ENCODE results near the gene PSMC6. TPM values are rescaled to one million over a fixed set of nuclear protein-coding genes. Genes with fewer than 3 reads are reported as not detected.

PSMC6 gene
- total and polyA plus RNA-seq, 2 of the 13 experiments (the other 11 are each of a cell fraction or from before 2014, with no cell fraction given), result 90.0 to 210 TPM

DNA sequence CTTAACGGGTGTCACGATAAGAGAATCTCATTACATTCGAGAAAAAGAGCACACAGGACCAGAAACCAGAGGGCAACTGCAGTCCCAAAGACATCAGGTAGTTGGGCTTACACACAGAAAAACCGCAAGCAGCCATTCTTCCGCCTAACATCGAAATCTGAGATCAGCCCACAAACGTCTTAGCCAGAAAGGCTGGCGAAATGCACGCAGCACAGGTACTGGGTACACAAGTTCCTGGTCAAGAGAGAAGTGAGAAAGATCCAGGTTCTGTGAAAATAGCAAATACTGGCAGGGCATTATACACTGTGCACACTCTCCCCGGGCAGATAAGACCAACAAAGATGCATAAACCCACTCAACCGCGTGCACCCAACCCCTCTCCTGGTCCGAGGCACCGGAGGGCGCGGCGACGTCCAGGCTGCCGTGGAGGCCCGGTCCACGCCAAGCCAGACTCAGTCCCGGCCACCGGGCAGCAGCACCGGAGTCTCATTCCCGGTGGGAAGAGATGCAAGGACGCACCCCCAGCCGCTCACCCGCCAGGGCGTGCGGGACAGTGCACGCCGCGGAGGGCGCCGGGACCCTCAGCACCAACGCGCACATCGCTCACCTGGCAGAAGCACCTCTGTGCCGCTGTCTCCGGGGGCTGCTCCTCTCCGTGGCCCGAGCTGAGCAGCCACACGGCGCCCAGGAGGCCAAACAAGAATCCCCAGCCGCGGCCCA lies 12.1 kb upstream of the PSMC6 start (continued):
- TF ChIP-seq, protein P1, sequence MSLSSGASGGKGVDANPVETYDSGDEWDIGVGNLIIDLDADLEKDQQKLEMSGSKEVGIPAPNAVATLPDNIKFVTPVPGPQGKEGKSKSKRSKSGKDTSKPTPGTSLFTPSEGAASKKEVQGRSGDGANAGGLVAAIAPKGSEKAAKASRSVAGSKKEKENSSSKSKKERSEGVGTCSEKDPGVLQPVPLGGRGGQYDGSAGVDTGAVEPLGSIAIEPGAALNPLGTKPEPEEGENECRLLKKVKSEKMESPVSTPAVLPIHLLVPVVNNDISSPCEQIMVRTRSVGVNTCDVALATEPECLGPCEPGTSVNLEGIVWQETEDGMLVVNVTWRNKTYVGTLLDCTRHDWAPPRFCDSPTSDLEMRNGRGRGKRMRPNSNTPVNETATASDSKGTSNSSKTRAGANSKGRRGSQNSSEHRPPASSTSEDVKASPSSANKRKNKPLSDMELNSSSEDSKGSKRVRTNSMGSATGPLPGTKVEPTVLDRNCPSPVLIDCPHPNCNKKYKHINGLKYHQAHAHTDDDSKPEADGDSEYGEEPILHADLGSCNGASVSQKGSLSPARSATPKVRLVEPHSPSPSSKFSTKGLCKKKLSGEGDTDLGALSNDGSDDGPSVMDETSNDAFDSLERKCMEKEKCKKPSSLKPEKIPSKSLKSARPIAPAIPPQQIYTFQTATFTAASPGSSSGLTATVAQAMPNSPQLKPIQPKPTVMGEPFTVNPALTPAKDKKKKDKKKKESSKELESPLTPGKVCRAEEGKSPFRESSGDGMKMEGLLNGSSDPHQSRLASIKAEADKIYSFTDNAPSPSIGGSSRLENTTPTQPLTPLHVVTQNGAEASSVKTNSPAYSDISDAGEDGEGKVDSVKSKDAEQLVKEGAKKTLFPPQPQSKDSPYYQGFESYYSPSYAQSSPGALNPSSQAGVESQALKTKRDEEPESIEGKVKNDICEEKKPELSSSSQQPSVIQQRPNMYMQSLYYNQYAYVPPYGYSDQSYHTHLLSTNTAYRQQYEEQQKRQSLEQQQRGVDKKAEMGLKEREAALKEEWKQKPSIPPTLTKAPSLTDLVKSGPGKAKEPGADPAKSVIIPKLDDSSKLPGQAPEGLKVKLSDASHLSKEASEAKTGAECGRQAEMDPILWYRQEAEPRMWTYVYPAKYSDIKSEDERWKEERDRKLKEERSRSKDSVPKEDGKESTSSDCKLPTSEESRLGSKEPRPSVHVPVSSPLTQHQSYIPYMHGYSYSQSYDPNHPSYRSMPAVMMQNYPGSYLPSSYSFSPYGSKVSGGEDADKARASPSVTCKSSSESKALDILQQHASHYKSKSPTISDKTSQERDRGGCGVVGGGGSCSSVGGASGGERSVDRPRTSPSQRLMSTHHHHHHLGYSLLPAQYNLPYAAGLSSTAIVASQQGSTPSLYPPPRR (CRISPR knock-in tag; IDR thresholded peaks at IDR 0.05; ENCODE audit: borderline replicate concordance), result no peak
- TF ChIP-seq, protein P2, sequence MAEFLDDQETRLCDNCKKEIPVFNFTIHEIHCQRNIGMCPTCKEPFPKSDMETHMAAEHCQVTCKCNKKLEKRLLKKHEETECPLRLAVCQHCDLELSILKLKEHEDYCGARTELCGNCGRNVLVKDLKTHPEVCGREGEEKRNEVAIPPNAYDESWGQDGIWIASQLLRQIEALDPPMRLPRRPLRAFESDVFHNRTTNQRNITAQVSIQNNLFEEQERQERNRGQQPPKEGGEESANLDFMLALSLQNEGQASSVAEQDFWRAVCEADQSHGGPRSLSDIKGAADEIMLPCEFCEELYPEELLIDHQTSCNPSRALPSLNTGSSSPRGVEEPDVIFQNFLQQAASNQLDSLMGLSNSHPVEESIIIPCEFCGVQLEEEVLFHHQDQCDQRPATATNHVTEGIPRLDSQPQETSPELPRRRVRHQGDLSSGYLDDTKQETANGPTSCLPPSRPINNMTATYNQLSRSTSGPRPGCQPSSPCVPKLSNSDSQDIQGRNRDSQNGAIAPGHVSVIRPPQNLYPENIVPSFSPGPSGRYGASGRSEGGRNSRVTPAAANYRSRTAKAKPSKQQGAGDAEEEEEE (CRISPR knock-in tag; IDR thresholded peaks at IDR 0.05; ENCODE audit: borderline replicate concordance), result no peak
- TF ChIP-seq AHR (CRISPR knock-in tag; IDR thresholded peaks at IDR 0.05) (0 out of 2 replicates have a peak, but pooled peaks have one; percentile 54), ZNF460 (CRISPR knock-in tag; IDR thresholded peaks at IDR 0.05; ENCODE audit: borderline replicate concordance) (no peak), ZNF260 (CRISPR knock-in tag; IDR thresholded peaks at IDR 0.05; ENCODE audit: borderline replicate concordance, low read depth) (no peak), IRF2 (CRISPR knock-in tag; IDR thresholded peaks at IDR 0.05) (no peak; the same call in 1 of the 2 replicates), FOXO1 (CRISPR knock-in tag; IDR thresholded peaks at IDR 0.05) (no peak), ZNF569 (CRISPR knock-in tag; IDR thresholded peaks at IDR 0.05; ENCODE audit: borderline replicate concordance) (no peak), GTF2F1 (IDR thresholded peaks at IDR 0.05; ENCODE audit: low read length) (no peak), SCMH1 (CRISPR knock-in tag; IDR thresholded peaks at IDR 0.05; ENCODE audit: borderline replicate concordance) (no peak), HIVEP1 (CRISPR knock-in tag; IDR thresholded peaks at IDR 0.05) (0 out of 2 replicates have a peak, but pooled peaks have one; percentile 54), TAF1 (CRISPR knock-in tag; IDR thresholded peaks at IDR 0.05) (0 out of 2 replicates have a peak, but pooled peaks have one; percentile 40)
- TF ChIP-seq, protein P3, sequence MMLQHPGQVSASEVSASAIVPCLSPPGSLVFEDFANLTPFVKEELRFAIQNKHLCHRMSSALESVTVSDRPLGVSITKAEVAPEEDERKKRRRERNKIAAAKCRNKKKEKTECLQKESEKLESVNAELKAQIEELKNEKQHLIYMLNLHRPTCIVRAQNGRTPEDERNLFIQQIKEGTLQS (CRISPR knock-in tag; IDR thresholded peaks at IDR 0.05), result no peak; the same call in 1 of the 2 replicates
- TF ChIP-seq, protein P4, sequence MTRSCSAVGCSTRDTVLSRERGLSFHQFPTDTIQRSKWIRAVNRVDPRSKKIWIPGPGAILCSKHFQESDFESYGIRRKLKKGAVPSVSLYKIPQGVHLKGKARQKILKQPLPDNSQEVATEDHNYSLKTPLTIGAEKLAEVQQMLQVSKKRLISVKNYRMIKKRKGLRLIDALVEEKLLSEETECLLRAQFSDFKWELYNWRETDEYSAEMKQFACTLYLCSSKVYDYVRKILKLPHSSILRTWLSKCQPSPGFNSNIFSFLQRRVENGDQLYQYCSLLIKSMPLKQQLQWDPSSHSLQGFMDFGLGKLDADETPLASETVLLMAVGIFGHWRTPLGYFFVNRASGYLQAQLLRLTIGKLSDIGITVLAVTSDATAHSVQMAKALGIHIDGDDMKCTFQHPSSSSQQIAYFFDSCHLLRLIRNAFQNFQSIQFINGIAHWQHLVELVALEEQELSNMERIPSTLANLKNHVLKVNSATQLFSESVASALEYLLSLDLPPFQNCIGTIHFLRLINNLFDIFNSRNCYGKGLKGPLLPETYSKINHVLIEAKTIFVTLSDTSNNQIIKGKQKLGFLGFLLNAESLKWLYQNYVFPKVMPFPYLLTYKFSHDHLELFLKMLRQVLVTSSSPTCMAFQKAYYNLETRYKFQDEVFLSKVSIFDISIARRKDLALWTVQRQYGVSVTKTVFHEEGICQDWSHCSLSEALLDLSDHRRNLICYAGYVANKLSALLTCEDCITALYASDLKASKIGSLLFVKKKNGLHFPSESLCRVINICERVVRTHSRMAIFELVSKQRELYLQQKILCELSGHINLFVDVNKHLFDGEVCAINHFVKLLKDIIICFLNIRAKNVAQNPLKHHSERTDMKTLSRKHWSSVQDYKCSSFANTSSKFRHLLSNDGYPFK (CRISPR knock-in tag; IDR thresholded peaks at IDR 0.05; ENCODE audit: borderline replicate concordance), result 0 out of 2 replicates have a peak, but pooled peaks have one; percentile 63
- TF ChIP-seq, protein P5, sequence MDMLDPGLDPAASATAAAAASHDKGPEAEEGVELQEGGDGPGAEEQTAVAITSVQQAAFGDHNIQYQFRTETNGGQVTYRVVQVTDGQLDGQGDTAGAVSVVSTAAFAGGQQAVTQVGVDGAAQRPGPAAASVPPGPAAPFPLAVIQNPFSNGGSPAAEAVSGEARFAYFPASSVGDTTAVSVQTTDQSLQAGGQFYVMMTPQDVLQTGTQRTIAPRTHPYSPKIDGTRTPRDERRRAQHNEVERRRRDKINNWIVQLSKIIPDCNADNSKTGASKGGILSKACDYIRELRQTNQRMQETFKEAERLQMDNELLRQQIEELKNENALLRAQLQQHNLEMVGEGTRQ (IDR thresholded peaks at IDR 0.05; ENCODE audit: low read depth, low read length), result no peak
- TF ChIP-seq, protein P5 (CRISPR knock-in tag; IDR thresholded peaks at IDR 0.05; ENCODE audit: borderline replicate concordance), result no peak

Data from HepG2 (cell line).